ENCODE data around the gene FBXL14.

DNA sequence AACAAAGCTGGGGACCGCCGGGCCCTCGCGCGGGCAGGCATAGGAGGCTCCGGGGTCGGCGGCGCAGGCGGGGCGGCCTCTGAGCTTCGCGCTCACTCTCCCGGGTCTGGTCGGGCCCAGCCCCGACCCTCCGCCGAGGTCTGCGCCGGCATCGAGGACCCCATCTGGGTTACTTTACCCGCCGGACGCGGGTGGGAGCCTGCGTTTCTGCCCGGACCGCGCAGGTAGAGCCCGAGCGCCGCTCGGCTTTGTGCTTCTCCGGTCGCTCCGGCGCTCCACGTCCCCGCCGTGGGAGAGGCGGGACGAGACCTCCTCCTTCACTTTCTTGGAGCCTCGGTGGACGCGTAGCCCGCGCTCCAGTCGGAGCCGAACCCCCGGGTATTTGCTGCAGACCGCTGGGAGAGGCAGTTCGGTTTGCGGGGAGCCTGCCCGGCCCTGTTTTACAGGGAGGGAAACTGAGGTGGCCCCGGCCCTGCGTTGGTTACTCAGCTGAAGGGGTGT lies 63.2 kb downstream of the FBXL14 start:
- TF ChIP-seq, protein P1, sequence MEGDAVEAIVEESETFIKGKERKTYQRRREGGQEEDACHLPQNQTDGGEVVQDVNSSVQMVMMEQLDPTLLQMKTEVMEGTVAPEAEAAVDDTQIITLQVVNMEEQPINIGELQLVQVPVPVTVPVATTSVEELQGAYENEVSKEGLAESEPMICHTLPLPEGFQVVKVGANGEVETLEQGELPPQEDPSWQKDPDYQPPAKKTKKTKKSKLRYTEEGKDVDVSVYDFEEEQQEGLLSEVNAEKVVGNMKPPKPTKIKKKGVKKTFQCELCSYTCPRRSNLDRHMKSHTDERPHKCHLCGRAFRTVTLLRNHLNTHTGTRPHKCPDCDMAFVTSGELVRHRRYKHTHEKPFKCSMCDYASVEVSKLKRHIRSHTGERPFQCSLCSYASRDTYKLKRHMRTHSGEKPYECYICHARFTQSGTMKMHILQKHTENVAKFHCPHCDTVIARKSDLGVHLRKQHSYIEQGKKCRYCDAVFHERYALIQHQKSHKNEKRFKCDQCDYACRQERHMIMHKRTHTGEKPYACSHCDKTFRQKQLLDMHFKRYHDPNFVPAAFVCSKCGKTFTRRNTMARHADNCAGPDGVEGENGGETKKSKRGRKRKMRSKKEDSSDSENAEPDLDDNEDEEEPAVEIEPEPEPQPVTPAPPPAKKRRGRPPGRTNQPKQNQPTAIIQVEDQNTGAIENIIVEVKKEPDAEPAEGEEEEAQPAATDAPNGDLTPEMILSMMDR (IDR thresholded peaks at IDR 0.05) = no peak
- TF ChIP-seq EP300 (IDR thresholded peaks at IDR 0.05) = no peak
- TF ChIP-seq POLR2A (IDR thresholded peaks at IDR 0.05) = no peak
- TF ChIP-seq POLR2AphosphoS5 (IDR thresholded peaks at IDR 0.05) = no peak

Measured in gastroesophageal sphincter (tissue), 3 donors.